Measurements from ENCODE around the gene KIF21A.

DNA sequence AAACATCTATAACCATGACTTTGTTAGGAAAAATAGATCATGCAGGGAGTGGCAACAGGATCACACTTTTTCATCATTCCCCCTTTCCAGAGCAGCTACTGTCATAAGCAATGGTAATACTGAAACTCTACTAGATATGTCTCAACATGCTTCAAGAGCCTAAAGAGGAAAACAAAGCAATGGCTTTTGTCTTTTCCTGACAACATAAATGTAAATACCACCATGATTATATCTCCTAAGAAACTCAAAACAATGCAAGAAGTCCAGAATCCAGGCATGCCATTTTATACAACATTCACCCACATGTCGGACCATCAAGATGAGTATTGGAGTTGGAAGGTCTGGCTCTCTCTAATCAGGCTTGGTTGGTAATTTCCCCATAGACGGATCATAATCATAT is 78.7 kb downstream of the KIF21A start:
- no peak for TF ChIP-seq CEBPB (IDR thresholded peaks at IDR 0.05)
- TF ChIP-seq TEAD4 (IDR thresholded peaks at IDR 0.05) = no peak
- TF ChIP-seq, protein P1, sequence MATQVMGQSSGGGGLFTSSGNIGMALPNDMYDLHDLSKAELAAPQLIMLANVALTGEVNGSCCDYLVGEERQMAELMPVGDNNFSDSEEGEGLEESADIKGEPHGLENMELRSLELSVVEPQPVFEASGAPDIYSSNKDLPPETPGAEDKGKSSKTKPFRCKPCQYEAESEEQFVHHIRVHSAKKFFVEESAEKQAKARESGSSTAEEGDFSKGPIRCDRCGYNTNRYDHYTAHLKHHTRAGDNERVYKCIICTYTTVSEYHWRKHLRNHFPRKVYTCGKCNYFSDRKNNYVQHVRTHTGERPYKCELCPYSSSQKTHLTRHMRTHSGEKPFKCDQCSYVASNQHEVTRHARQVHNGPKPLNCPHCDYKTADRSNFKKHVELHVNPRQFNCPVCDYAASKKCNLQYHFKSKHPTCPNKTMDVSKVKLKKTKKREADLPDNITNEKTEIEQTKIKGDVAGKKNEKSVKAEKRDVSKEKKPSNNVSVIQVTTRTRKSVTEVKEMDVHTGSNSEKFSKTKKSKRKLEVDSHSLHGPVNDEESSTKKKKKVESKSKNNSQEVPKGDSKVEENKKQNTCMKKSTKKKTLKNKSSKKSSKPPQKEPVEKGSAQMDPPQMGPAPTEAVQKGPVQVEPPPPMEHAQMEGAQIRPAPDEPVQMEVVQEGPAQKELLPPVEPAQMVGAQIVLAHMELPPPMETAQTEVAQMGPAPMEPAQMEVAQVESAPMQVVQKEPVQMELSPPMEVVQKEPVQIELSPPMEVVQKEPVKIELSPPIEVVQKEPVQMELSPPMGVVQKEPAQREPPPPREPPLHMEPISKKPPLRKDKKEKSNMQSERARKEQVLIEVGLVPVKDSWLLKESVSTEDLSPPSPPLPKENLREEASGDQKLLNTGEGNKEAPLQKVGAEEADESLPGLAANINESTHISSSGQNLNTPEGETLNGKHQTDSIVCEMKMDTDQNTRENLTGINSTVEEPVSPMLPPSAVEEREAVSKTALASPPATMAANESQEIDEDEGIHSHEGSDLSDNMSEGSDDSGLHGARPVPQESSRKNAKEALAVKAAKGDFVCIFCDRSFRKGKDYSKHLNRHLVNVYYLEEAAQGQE (IDR thresholded peaks at IDR 0.05; ENCODE audit: low read depth) = no peak
- TF ChIP-seq, protein P2, sequence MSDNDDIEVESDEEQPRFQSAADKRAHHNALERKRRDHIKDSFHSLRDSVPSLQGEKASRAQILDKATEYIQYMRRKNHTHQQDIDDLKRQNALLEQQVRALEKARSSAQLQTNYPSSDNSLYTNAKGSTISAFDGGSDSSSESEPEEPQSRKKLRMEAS (IDR thresholded peaks at IDR 0.05) = no peak
- no peak for TF ChIP-seq YY1 (IDR thresholded peaks at IDR 0.05; ENCODE audit: low read depth)
- TF ChIP-seq EP300 (IDR thresholded peaks at IDR 0.05; ENCODE audit: borderline replicate concordance) = no peak
- no peak for TF ChIP-seq TAF1 (IDR thresholded peaks at IDR 0.05; ENCODE audit: low read depth)
- TF ChIP-seq FOXM1 (IDR thresholded peaks at IDR 0.05; ENCODE audit: borderline replicate concordance, low read depth) = no peak
- TF ChIP-seq, protein P3, sequence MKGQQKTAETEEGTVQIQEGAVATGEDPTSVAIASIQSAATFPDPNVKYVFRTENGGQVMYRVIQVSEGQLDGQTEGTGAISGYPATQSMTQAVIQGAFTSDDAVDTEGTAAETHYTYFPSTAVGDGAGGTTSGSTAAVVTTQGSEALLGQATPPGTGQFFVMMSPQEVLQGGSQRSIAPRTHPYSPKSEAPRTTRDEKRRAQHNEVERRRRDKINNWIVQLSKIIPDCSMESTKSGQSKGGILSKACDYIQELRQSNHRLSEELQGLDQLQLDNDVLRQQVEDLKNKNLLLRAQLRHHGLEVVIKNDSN (IDR thresholded peaks at IDR 0.05) = no peak
- TF ChIP-seq RAD21 (IDR thresholded peaks at IDR 0.05; ENCODE audit: low read depth) = no peak
- no peak for TF ChIP-seq ZBTB7A (IDR thresholded peaks at IDR 0.05; ENCODE audit: low read depth)
- TF ChIP-seq CREB1 (IDR thresholded peaks at IDR 0.05; ENCODE audit: low read depth) = no peak
- no peak for TF ChIP-seq EGR1 (IDR thresholded peaks at IDR 0.05)
- no peak for TF ChIP-seq TCF12 (IDR thresholded peaks at IDR 0.05; ENCODE audit: low read depth)

All from Ishikawa (cell line).